HG03060 (cell line): ENCODE data around the gene THYN1.
"Not testable (repeated sequence)": the region's sequence is repeated elsewhere in the genome, so short reads cannot be mapped to it uniquely, and the experiment has no call there.

Experiments
- ATAC-seq: cut with Tn5 transposase; IDR thresholded peaks from one replicate; pipeline ENCODE4 v1.9.1; 2021; ENCODE audit warnings: low read depth, moderate number of reproducible peaks; ENCODE audit not compliant: unreplicated experiment

THYN1 gene

GRCh38 chr11:134253188-134253993 lies at the start of gene THYN1, which contains the start of gene ACAD8:
TSS of gene THYN1 (minus strand) at chr11:134253352. CDS start at chr11:134252882, 470 bp downstream.
TSS of gene ACAD8 (plus strand) at chr11:134253568. CDS start at chr11:134253601, 33 bp downstream.
- ATAC-seq, result peak; percentile 97

- no peak for ATAC-seq
These were observed 41.5 kb upstream of the THYN1 start for GRCh38 chr11:134294664-134295063.

GRCh38 chr11:134293119-134294113 lies 40.3 kb upstream of the THYN1 start:
- ATAC-seq, result no peak

- no peak for ATAC-seq
These were observed 39.5 kb upstream of the THYN1 start for GRCh38 chr11:134292661-134293060.

- no peak for ATAC-seq
These were observed 38.0 kb upstream of the THYN1 start for GRCh38 chr11:134291196-134291595.

- ATAC-seq, result no peak
These were observed 37.5 kb upstream of the THYN1 start for GRCh38 chr11:134290646-134291045.

GRCh38 chr11:134289789-134290188 lies 36.6 kb upstream of the THYN1 start:
- ATAC-seq, result no peak

GRCh38 chr11:134289167-134289566 lies 36.0 kb upstream of the THYN1 start:
- ATAC-seq, result no peak

GRCh38 chr11:134288486-134288885 lies 35.3 kb upstream of the THYN1 start:
- no peak for ATAC-seq

- no peak for ATAC-seq
These were observed 34.4 kb upstream of the THYN1 start for GRCh38 chr11:134287561-134287960.

- not testable (repeated sequence) for ATAC-seq
These were observed 31.2 kb upstream of the THYN1 start for GRCh38 chr11:134284349-134284748.

GRCh38 chr11:134283461-134284230 lies 30.5 kb upstream of the THYN1 start:
- ATAC-seq, result no peak

- ATAC-seq, result no peak
These were observed 29.2 kb upstream of the THYN1 start for GRCh38 chr11:134282121-134283045.

- ATAC-seq, result not testable (repeated sequence)
These were observed 28.5 kb upstream of the THYN1 start for GRCh38 chr11:134281635-134282034.

GRCh38 chr11:134278356-134278755 lies 25.2 kb upstream of the THYN1 start:
- ATAC-seq, result no peak

GRCh38 chr11:134277183-134278001 lies 24.2 kb upstream of the THYN1 start:
- no peak for ATAC-seq

GRCh38 chr11:134276396-134277182 lies 23.4 kb upstream of the THYN1 start:
- no peak for ATAC-seq
